Measurements from ENCODE around the gene CKAP2L. TPM values are rescaled to one million over a fixed set of nuclear protein-coding genes. Genes with fewer than 3 reads are reported as not detected.

CKAP2L gene
- total RNA-seq, 6 experiments from 2014 or later = 0.20 to 1.4 (median 0.66) TPM

- intact Hi-C loops (cut with DNase I) = no loop called here
- TF ChIP-seq CTCF (IDR thresholded peaks at IDR 0.05) (no peak), POLR2A (IDR thresholded peaks at IDR 0.05) (no peak)
- Histone ChIP-seq H3K4me3 (no peak overlapping the region), H3K27me3 (no peaks in the 10 kb centered on the region), H3K36me3 (no peaks in the 10 kb centered on the region), H3K9me3 (no peaks in the 10 kb centered on the region), H3K27ac (no peak overlapping the region), H3K4me1 (no peaks in the 10 kb centered on the region)
- no peak for DNase-seq
- ATAC-seq = no peak
- WGBS (ENCODE audit: insufficient coverage, low coverage, low lambda C conversion rate, missing lambda C conversion rate) = 94% methylated on average over 5 of the region's 7 CpGs
These were observed 49.4 kb downstream of the CKAP2L start for GRCh38 chr2:112714836-112715631.

DNA sequence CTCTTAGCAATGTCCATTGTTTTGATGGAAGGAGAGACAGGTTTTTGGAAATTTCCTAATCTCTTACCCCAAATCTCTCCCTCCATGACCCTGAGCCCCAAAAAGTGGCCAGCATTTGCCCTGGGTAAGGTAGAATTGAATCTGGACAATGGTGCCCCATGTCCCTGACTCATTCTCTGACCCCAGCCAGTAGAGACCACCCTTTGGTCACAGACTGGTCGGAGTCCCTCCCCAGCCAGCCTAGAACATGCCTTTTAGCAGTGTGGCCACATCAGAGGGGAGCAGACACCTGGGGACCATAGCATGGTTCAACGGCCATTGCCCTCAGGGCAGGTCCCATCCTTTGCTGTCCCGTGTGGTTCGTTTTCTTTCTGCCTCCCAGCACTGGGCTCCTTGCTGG is 50.1 kb downstream of the CKAP2L start:
- intact Hi-C loops (cut with DNase I) = no loop called here
- Histone ChIP-seq H3K27ac (no peak overlapping the region), H3K9me3 (no peaks in the 10 kb centered on the region), H3K4me1 (no peaks in the 10 kb centered on the region), H3K27me3 (no peaks in the 10 kb centered on the region), H3K4me3 (no peak overlapping the region), H3K36me3 (no peaks in the 10 kb centered on the region)
- ATAC-seq = no peak
- no peak for TF ChIP-seq POLR2A (IDR thresholded peaks at IDR 0.05)
- TF ChIP-seq CTCF (IDR thresholded peaks at IDR 0.05) = no peak
- 81% methylated on average over 3 of the region's 4 CpGs for WGBS (ENCODE audit: insufficient coverage, low coverage, low lambda C conversion rate, missing lambda C conversion rate)
- DNase-seq = no peak

- intact Hi-C loops (cut with DNase I) = no loop called here
- no peak overlapping the region for H3K27ac ChIP-seq
- H3K4me1 ChIP-seq = no peaks in the 10 kb centered on the region
- TF ChIP-seq POLR2A (IDR thresholded peaks at IDR 0.05) (no peak), CTCF (IDR thresholded peaks at IDR 0.05) (no peak)
- ATAC-seq = no peak
- H3K9me3 ChIP-seq = no peaks in the 10 kb centered on the region
- DNase-seq = no peak
- H3K4me3 ChIP-seq = no peak overlapping the region
- no peaks in the 10 kb centered on the region for H3K36me3 ChIP-seq
- H3K27me3 ChIP-seq = no peaks in the 10 kb centered on the region
- 83% methylated on average over 1 of the region's 7 CpGs for WGBS (ENCODE audit: insufficient coverage, low coverage, low lambda C conversion rate, missing lambda C conversion rate)
These were observed 50.5 kb downstream of the CKAP2L start for GRCh38 chr2:112713926-112714325.

- Histone ChIP-seq H3K27me3 (no peaks in the 10 kb centered on the region), H3K27ac (no peak overlapping the region), H3K4me3 (no peak overlapping the region), H3K9me3 (no peaks in the 10 kb centered on the region), H3K4me1 (no peaks in the 10 kb centered on the region), H3K36me3 (no peaks in the 10 kb centered on the region)
- WGBS (ENCODE audit: insufficient coverage, low coverage, low lambda C conversion rate, missing lambda C conversion rate) = 60% methylated on average over 1 of the region's 7 CpGs
- no peak for DNase-seq
- TF ChIP-seq CTCF (IDR thresholded peaks at IDR 0.05) (no peak), POLR2A (IDR thresholded peaks at IDR 0.05) (no peak)
- no peak for ATAC-seq
- intact Hi-C loops (cut with DNase I) = no loop called here
These were observed 50.9 kb downstream of the CKAP2L start for GRCh38 chr2:112713585-112713925.
